B cell (primary cell): ENCODE measurements around the gene LMO7. TPM values are rescaled to one million over a fixed set of nuclear protein-coding genes. Genes with fewer than 3 reads are reported as not detected.

Experiments used
- ATAC-seq: fragments of 200-7000 bp; cut with Tn5 transposase; one replicate; pipeline ENCODE4 v1.10.0; 2021; ENCODE audit warnings: low read depth, mild to moderate bottlenecking, moderate number of reproducible peaks, moderate library complexity
- CTCF ChIA-PET: fragments of 350-600 bp; sonication (Branson Sonifier 250); formaldehyde crosslinking; loops from one replicate; lab custom pipeline; 2021; ENCODE audit warnings: antibody characterized with exemption, inconsistent platforms; lab: Charles Lee
- POLR2A ChIA-PET: fragments of 350-600 bp; sonication (Branson Sonifier 250); formaldehyde crosslinking; loops from one replicate; lab custom pipeline; 2021; ENCODE audit warnings: antibody characterized with exemption; lab: Charles Lee
- DNase-seq: peaks from one replicate; pipeline ENCODE4 v3.0.0; 2013
- H2AFZ ChIP-seq: 2 replicates; pipeline ENCODE4 v1.6.1; 2012; ENCODE audit warnings: mild to moderate bottlenecking, low read depth, low read length; ENCODE audit not compliant: insufficient read depth, poor library complexity, severe bottlenecking
- H3K27ac ChIP-seq, 2 donors: 1 replicate in 1 of 2; 2 replicates in 1 of 2; pipeline ENCODE4 v1.5.1; 2012 to 2013; ENCODE audit warnings: low read length in 2 of 2, mild to moderate bottlenecking in 2 of 2, moderate library complexity in 1 of 2
- H3K27me3 ChIP-seq, 4 experiments: fragments of 200-600 bp in 1 of 4; sonication (generic) in 1 of 4; replicated peaks in 1 of 4; 1 replicate in 2 of 4; 2 replicates in 2 of 4; pipeline versions ENCODE4 v1.6.1 to v1.7.0; 2013 to 2016; ENCODE audit warnings: low read length in 3 of 4, mild to moderate bottlenecking in 2 of 4, mixed read lengths in 1 of 4, moderate library complexity in 1 of 4; ENCODE audit not compliant: insufficient read depth in 4 of 4, control insufficient read depth in 3 of 4; ENCODE audit errors: control extremely low read depth in 1 of 4
- H3K36me3 ChIP-seq, 2 experiments: replicated peaks in 1 of 2; 1 replicate in 1 of 2; 2 replicates in 1 of 2; pipeline versions ENCODE4 v1.6.1 to v1.7.1; 2013; ENCODE audit warnings: low read length in 1 of 2; ENCODE audit not compliant: insufficient read depth in 2 of 2, control insufficient read depth in 1 of 2; ENCODE audit errors: control extremely low read depth in 1 of 2, extremely low read depth in 1 of 2
- H3K4me1 ChIP-seq, 2 donors: fragments of 200-600 bp in 1 of 2; sonication (generic) in 1 of 2; 1 replicate in 1 of 2; 2 replicates in 1 of 2; pipeline versions ENCODE4 v1.5.1 to v1.6.1; 2013 to 2017; ENCODE audit warnings: low read length in 2 of 2; ENCODE audit not compliant: control insufficient read depth in 2 of 2, insufficient read depth in 2 of 2
- H3K4me2 ChIP-seq: replicated peaks from 2 replicates; pipeline ENCODE3; 2012; ENCODE audit warnings: mild to moderate bottlenecking, low read depth, low read length; ENCODE audit not compliant: poor library complexity, severe bottlenecking
- H3K4me3 ChIP-seq, 5 experiments: fragments of 200-600 bp in 1 of 5; sonication (generic) in 1 of 5; 1 replicate in 3 of 5; 2 replicates in 2 of 5; pipeline versions ENCODE4 v1.5.1 to v1.7.0; 2011 to 2016; ENCODE audit warnings: low read length in 4 of 5, mild to moderate bottlenecking in 4 of 5, low read depth in 2 of 5, control low read depth in 1 of 5, moderate library complexity in 1 of 5; ENCODE audit not compliant: insufficient read depth in 1 of 5; ENCODE audit errors: control extremely low read depth in 1 of 5, extremely low read depth in 1 of 5
- H3K79me2 ChIP-seq: fragments of 200-600 bp; sonication (generic); one replicate; pipeline ENCODE4 v1.6.0; 2016; ENCODE audit warnings: low read length; ENCODE audit not compliant: control insufficient read depth, insufficient read depth
- H3K9ac ChIP-seq: fragments of 200-600 bp; sonication (generic); 2 replicates; pipeline ENCODE4 v1.6.1; 2017; ENCODE audit warnings: mild to moderate bottlenecking, low read length, moderate library complexity
- H3K9me3 ChIP-seq, 3 donors: one replicate each; pipeline versions ENCODE4 v1.6.1 to v1.7.1; 2013; ENCODE audit warnings: low read length in 2 of 3; ENCODE audit not compliant: control insufficient read depth in 2 of 3, insufficient read depth in 1 of 3; ENCODE audit errors: control extremely low read depth in 1 of 3
- H4K20me1 ChIP-seq: 2 replicates; pipeline ENCODE4 v1.6.0; 2012; ENCODE audit warnings: mild to moderate bottlenecking, low read length; ENCODE audit not compliant: insufficient read depth, control insufficient read depth, poor library complexity, severe bottlenecking
- H3K27ac Mint-ChIP-seq: one replicate; pipeline ENCODE4 v1.8.0; 2021; ENCODE audit warnings: mixed read lengths
- H3K27me3 Mint-ChIP-seq: one replicate; pipeline ENCODE4 v1.8.0; 2021; ENCODE audit warnings: mixed read lengths
- H3K4me1 Mint-ChIP-seq: one replicate; pipeline ENCODE4 v1.8.0; 2021; ENCODE audit warnings: mixed read lengths
- H3K4me3 Mint-ChIP-seq: one replicate; pipeline ENCODE4 v1.8.0; 2021; ENCODE audit warnings: mixed read lengths
- H3K9me3 Mint-ChIP-seq: one replicate; pipeline ENCODE4 v1.8.0; 2022; ENCODE audit warnings: mixed read lengths; ENCODE audit not compliant: insufficient read depth
- CTCF ChIP-seq: fragments of 200-600 bp; IDR thresholded peaks from one replicate; pipeline ENCODE4 v1.8.0; 2022; ENCODE audit warnings: antibody characterized with exemption, mild to moderate bottlenecking
- EZH2 ChIP-seq: IDR thresholded peaks from 2 replicates; pipeline ENCODE4 v1.6.1; 2012; ENCODE audit warnings: borderline replicate concordance, low read depth, mild to moderate bottlenecking, moderate library complexity, low read length; ENCODE audit not compliant: insufficient read depth, poor library complexity, severe bottlenecking
- WGBS: methylation state at CpG from one replicate; pipeline ENCODE4 v1.1.5; 2013; ENCODE audit warnings: missing lambda C conversion rate; ENCODE audit not compliant: insufficient coverage; 5-methylcytosine and 5-hydroxymethylcytosine counted together
- intact Hi-C: fragments of 100-400 bp; cut with micrococcal nuclease; formaldehyde crosslinking; loops from one replicate; pipeline ENCODE4 v1.10.0; 2022
- polyA plus RNA-seq: library from polyadenylated mRNA; depleted of rRNA; stranded (reverse); fragments of >200 nt; gene quantifications from 2 replicates; pipeline ENCODE4 v1.2.3, GENCODE V29; 2012
- total RNA-seq, 2 donors: library from RNA; stranded (reverse); fragments of 120-200 nt in 1 of 2; gene quantifications; 1 replicate in 1 of 2; 2 replicates in 1 of 2; pipeline versions ENCODE4 v1.2.3 to v1.2.4, GENCODE V29; 2013 to 2022

Gene LMO7
- total and polyA plus RNA-seq, 2 donors (not counting 1 experiment from before 2014, with no cell fraction given), result 7.8 to 17.4 TPM

- Histone ChIP-seq H3K4me2 (no peak overlapping the region), H3K4me3 (no peak overlapping the region), H4K20me1 (no peaks in the 10 kb centered on the region), H3K79me2 (no peaks in the 10 kb centered on the region), H3K4me1 (no peaks in the 10 kb centered on the region), H3K36me3 (no peaks in the 10 kb centered on the region), H2AFZ (no peak overlapping the region), H3K27ac (no peak overlapping the region), H3K9ac (no peak overlapping the region), H3K27me3 (no peaks in the 10 kb centered on the region), H3K9me3 (peaks cover 0 to 3% (median 0%) of the 10 kb centered on the region in 3 donors)
- intact Hi-C loops, result no loop called here
- Mint-ChIP-seq H3K9me3 (no peaks in the 10 kb centered on the region), H3K4me1 (peaks cover 2% of the 10 kb centered on the region), H3K4me3 (no peak overlapping the region), H3K27ac (no peak overlapping the region), H3K27me3 (no peaks in the 10 kb centered on the region)
- CTCF ChIA-PET, result no interaction called here
- POLR2A ChIA-PET, result no interaction called here
- TF ChIP-seq EZH2 (no peak), CTCF (no peak)
- DNase-seq, result no peak
- ATAC-seq, result no peak
- 100% methylated on average over 1 of the region's 2 CpGs for WGBS
These were observed 64.4 kb downstream of the LMO7 start for GRCh38 chr13:75700552-75700951.

- Histone ChIP-seq H4K20me1 (no peaks in the 10 kb centered on the region), H3K4me3 (no peak overlapping the region), H3K4me1 (no peaks in the 10 kb centered on the region), H3K79me2 (no peaks in the 10 kb centered on the region), H3K9ac (no peak overlapping the region), H3K36me3 (no peaks in the 10 kb centered on the region), H3K27me3 (no peaks in the 10 kb centered on the region), H3K27ac (no peak overlapping the region), H2AFZ (no peak overlapping the region), H3K9me3 (peaks cover 0 to 3% (median 0%) of the 10 kb centered on the region in 3 donors), H3K4me2 (no peak overlapping the region)
- Mint-ChIP-seq H3K4me3 (no peak overlapping the region), H3K27me3 (no peaks in the 10 kb centered on the region), H3K4me1 (peaks cover 2% of the 10 kb centered on the region), H3K27ac (no peak overlapping the region), H3K9me3 (no peaks in the 10 kb centered on the region)
- ChIA-PET POLR2A (no interaction called here), CTCF (interaction anchor here (0.6 kb wide), 1 partner anchor 94 kb away, joined by 3 read pairs; no protein-coding TSS in a partner anchor)
- ATAC-seq, result no peak
- intact Hi-C loops, result no loop called here
- TF ChIP-seq EZH2, result no peak
- no peak for TF ChIP-seq CTCF
- no peak for DNase-seq
These were observed 66.3 kb downstream of the LMO7 start for GRCh38 chr13:75702476-75702875.
